ENCODE measurements around the gene LY9. TPM values are rescaled to one million over a fixed set of nuclear protein-coding genes. Genes with fewer than 3 reads are reported as not detected.

The LY9 gene
- total RNA-seq, 1 donor from 2014 or later, result not detected

- H3K36me3 Mint-ChIP-seq (ENCODE audit: insufficient read depth), result peaks cover 3% of the 10 kb centered on the region
- DNase-seq (ENCODE audit: low spot score, unreplicated experiment), result no peak
- no peak overlapping the region for H3K27ac Mint-ChIP-seq
- TF ChIP-seq, protein P1, sequence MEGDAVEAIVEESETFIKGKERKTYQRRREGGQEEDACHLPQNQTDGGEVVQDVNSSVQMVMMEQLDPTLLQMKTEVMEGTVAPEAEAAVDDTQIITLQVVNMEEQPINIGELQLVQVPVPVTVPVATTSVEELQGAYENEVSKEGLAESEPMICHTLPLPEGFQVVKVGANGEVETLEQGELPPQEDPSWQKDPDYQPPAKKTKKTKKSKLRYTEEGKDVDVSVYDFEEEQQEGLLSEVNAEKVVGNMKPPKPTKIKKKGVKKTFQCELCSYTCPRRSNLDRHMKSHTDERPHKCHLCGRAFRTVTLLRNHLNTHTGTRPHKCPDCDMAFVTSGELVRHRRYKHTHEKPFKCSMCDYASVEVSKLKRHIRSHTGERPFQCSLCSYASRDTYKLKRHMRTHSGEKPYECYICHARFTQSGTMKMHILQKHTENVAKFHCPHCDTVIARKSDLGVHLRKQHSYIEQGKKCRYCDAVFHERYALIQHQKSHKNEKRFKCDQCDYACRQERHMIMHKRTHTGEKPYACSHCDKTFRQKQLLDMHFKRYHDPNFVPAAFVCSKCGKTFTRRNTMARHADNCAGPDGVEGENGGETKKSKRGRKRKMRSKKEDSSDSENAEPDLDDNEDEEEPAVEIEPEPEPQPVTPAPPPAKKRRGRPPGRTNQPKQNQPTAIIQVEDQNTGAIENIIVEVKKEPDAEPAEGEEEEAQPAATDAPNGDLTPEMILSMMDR (IDR thresholded peaks at IDR 0.05; ENCODE audit: unreplicated experiment), result no peak
- H3K27me3 Mint-ChIP-seq, result no peaks in the 10 kb centered on the region
- no peak overlapping the region for H3K4me3 Mint-ChIP-seq (ENCODE audit: low read depth)
- H3K9me3 Mint-ChIP-seq (ENCODE audit: low read depth), result peaks cover 21% of the 10 kb centered on the region
- no peaks in the 10 kb centered on the region for H3K4me1 Mint-ChIP-seq (ENCODE audit: low read depth)
Measured at GRCh38 chr1:160808289-160808688, 12.3 kb downstream of the LY9 start.

- no peaks in the 10 kb centered on the region for H3K4me1 Mint-ChIP-seq (ENCODE audit: low read depth)
- H3K36me3 Mint-ChIP-seq (ENCODE audit: insufficient read depth), result peaks cover 3% of the 10 kb centered on the region
- DNase-seq (ENCODE audit: low spot score, unreplicated experiment), result no peak
- no peaks in the 10 kb centered on the region for H3K27me3 Mint-ChIP-seq
- no peak overlapping the region for H3K4me3 Mint-ChIP-seq (ENCODE audit: low read depth)
- H3K9me3 Mint-ChIP-seq (ENCODE audit: low read depth), result peaks cover 12% of the 10 kb centered on the region
- TF ChIP-seq, protein P1 (IDR thresholded peaks at IDR 0.05; ENCODE audit: unreplicated experiment), result no peak
- H3K27ac Mint-ChIP-seq, result no peak overlapping the region
Measured at GRCh38 chr1:160810486-160810885, 14.5 kb downstream of the LY9 start.

DNA sequence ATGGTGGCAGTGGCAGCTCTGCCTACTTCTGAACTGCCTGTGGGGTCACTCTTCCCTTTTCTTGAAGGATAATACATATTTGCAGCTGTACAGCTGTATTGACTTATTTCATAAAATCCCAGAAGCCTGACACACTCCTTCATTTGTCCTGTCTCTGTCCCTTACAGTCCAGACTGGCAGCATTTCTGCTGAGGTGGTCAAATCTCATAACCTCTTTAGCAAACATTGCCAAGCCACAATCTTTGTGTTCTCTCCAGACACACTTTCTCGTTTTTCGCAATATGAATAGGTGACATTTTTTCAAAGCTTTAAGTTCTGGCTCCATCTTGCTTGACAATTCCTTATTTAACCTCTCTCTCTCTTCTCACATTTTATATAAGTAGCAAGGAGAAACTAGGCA is 15.2 kb downstream of the LY9 start:
- no peak for DNase-seq (ENCODE audit: low spot score, unreplicated experiment)
- Mint-ChIP-seq H3K9me3 (ENCODE audit: low read depth) (peaks cover 10% of the 10 kb centered on the region), H3K4me1 (ENCODE audit: low read depth) (peaks cover under 1% of the 10 kb centered on the region), H3K36me3 (ENCODE audit: insufficient read depth) (peaks cover 3% of the 10 kb centered on the region), H3K27ac (no peak overlapping the region), H3K27me3 (no peaks in the 10 kb centered on the region), H3K4me3 (ENCODE audit: low read depth) (no peak overlapping the region)
- TF ChIP-seq, protein P1 (IDR thresholded peaks at IDR 0.05; ENCODE audit: unreplicated experiment), result no peak

GRCh38 chr1:160813215-160813614 is 17.2 kb downstream of the LY9 start:
- TF ChIP-seq, protein P1 (IDR thresholded peaks at IDR 0.05; ENCODE audit: unreplicated experiment), result no peak
- H3K27ac Mint-ChIP-seq, result no peak overlapping the region
- no peaks in the 10 kb centered on the region for H3K9me3 Mint-ChIP-seq (ENCODE audit: low read depth)
- no peak overlapping the region for H3K4me3 Mint-ChIP-seq (ENCODE audit: low read depth)
- no peak for DNase-seq (ENCODE audit: low spot score, unreplicated experiment)
- H3K27me3 Mint-ChIP-seq, result no peaks in the 10 kb centered on the region
- H3K36me3 Mint-ChIP-seq (ENCODE audit: insufficient read depth), result no peaks in the 10 kb centered on the region
- peaks cover 9% of the 10 kb centered on the region for H3K4me1 Mint-ChIP-seq (ENCODE audit: low read depth)

GRCh38 chr1:160814316-160814715 is 18.3 kb downstream of the LY9 start:
- H3K4me1 Mint-ChIP-seq (ENCODE audit: low read depth), result peaks cover 13% of the 10 kb centered on the region
- TF ChIP-seq, protein P1 (IDR thresholded peaks at IDR 0.05; ENCODE audit: unreplicated experiment), result no peak
- H3K27me3 Mint-ChIP-seq, result no peaks in the 10 kb centered on the region
- H3K27ac Mint-ChIP-seq, result no peak overlapping the region
- H3K4me3 Mint-ChIP-seq (ENCODE audit: low read depth), result no peak overlapping the region
- no peak for DNase-seq (ENCODE audit: low spot score, unreplicated experiment)
- H3K36me3 Mint-ChIP-seq (ENCODE audit: insufficient read depth), result no peaks in the 10 kb centered on the region
- H3K9me3 Mint-ChIP-seq (ENCODE audit: low read depth), result no peaks in the 10 kb centered on the region
